ENCODE results near the gene VASN.

Gene VASN

GRCh38 chr16:4372578-4373355 is 1.1 kb downstream of the VASN start:
- peak overlapping the region; percentile 51; the same call in 1 of the 2 replicates for H3K4me3 ChIP-seq (ENCODE audit: low read length)
- no peaks in the 10 kb centered on the region for H3K9me3 ChIP-seq (ENCODE audit: control insufficient read depth, insufficient read depth, low read length)
- H3K27ac ChIP-seq (ENCODE audit: low read length) = no peak overlapping the region
- H3K36me3 ChIP-seq (ENCODE audit: control insufficient read depth, insufficient read depth, low read length) = no peaks in the 10 kb centered on the region
- no CpG with 5 or more reads among the region's 10 CpGs for WGBS (ENCODE audit: insufficient coverage, insufficient read length)
- no peak for DNase-seq (ENCODE audit: low read depth, low spot score)
- H3K4me1 ChIP-seq (ENCODE audit: control insufficient read depth, insufficient read depth, low read length) = peaks cover 33% of the 10 kb centered on the region
- no peaks in the 10 kb centered on the region for H3K27me3 ChIP-seq (ENCODE audit: control insufficient read depth, insufficient read depth, low read length)

GRCh38 chr16:4373356-4373908 is 1.8 kb downstream of the VASN start:
- Histone ChIP-seq H3K4me3 (ENCODE audit: low read length) (no peak overlapping the region), H3K27me3 (ENCODE audit: control insufficient read depth, insufficient read depth, low read length) (no peaks in the 10 kb centered on the region), H3K9me3 (ENCODE audit: control insufficient read depth, insufficient read depth, low read length) (no peaks in the 10 kb centered on the region), H3K4me1 (ENCODE audit: control insufficient read depth, insufficient read depth, low read length) (peaks cover 35% of the 10 kb centered on the region), H3K36me3 (ENCODE audit: control insufficient read depth, insufficient read depth, low read length) (no peaks in the 10 kb centered on the region), H3K27ac (ENCODE audit: low read length) (no peak overlapping the region)
- no peak for DNase-seq (ENCODE audit: low read depth, low spot score)
- WGBS (ENCODE audit: insufficient coverage, insufficient read length) = no CpG with 5 or more reads among the region's 9 CpGs

- no peak overlapping the region for H3K4me3 ChIP-seq (ENCODE audit: low read length)
- peaks cover 40% of the 10 kb centered on the region for H3K4me1 ChIP-seq (ENCODE audit: control insufficient read depth, insufficient read depth, low read length)
- no peaks in the 10 kb centered on the region for H3K36me3 ChIP-seq (ENCODE audit: control insufficient read depth, insufficient read depth, low read length)
- no peak overlapping the region for H3K27ac ChIP-seq (ENCODE audit: low read length)
- H3K9me3 ChIP-seq (ENCODE audit: control insufficient read depth, insufficient read depth, low read length) = no peaks in the 10 kb centered on the region
- no peaks in the 10 kb centered on the region for H3K27me3 ChIP-seq (ENCODE audit: control insufficient read depth, insufficient read depth, low read length)
- DNase-seq (ENCODE audit: low read depth, low spot score) = no peak
- WGBS (ENCODE audit: insufficient coverage, insufficient read length) = no CpG with 5 or more reads among the region's 30 CpGs
These were observed 2.5 kb downstream of the VASN start for GRCh38 chr16:4373909-4374742.

GRCh38 chr16:4375717-4376116 is 4.1 kb downstream of the VASN start:
- no peak overlapping the region for H3K27ac ChIP-seq (ENCODE audit: low read length)
- no peak overlapping the region for H3K4me3 ChIP-seq (ENCODE audit: low read length)
- no peaks in the 10 kb centered on the region for H3K36me3 ChIP-seq (ENCODE audit: control insufficient read depth, insufficient read depth, low read length)
- H3K27me3 ChIP-seq (ENCODE audit: control insufficient read depth, insufficient read depth, low read length) = no peaks in the 10 kb centered on the region
- WGBS (ENCODE audit: insufficient coverage, insufficient read length) = no CpG with 5 or more reads among the region's 15 CpGs
- peaks cover 43% of the 10 kb centered on the region for H3K4me1 ChIP-seq (ENCODE audit: control insufficient read depth, insufficient read depth, low read length)
- DNase-seq (ENCODE audit: low read depth, low spot score) = no peak
- no peaks in the 10 kb centered on the region for H3K9me3 ChIP-seq (ENCODE audit: control insufficient read depth, insufficient read depth, low read length)

GRCh38 chr16:4376126-4376892 is 4.7 kb downstream of the VASN start:
- H3K9me3 ChIP-seq (ENCODE audit: control insufficient read depth, insufficient read depth, low read length) = no peaks in the 10 kb centered on the region
- peaks cover 43% of the 10 kb centered on the region for H3K4me1 ChIP-seq (ENCODE audit: control insufficient read depth, insufficient read depth, low read length)
- H3K36me3 ChIP-seq (ENCODE audit: control insufficient read depth, insufficient read depth, low read length) = no peaks in the 10 kb centered on the region; the same call in 1 of the 2 replicates
- no peaks in the 10 kb centered on the region for H3K27me3 ChIP-seq (ENCODE audit: control insufficient read depth, insufficient read depth, low read length)
- H3K27ac ChIP-seq (ENCODE audit: low read length) = no peak overlapping the region
- WGBS (ENCODE audit: insufficient coverage, insufficient read length) = no CpG with 5 or more reads among the region's 31 CpGs
- DNase-seq (ENCODE audit: low read depth, low spot score) = no peak
- H3K4me3 ChIP-seq (ENCODE audit: low read length) = no peak overlapping the region

GRCh38 chr16:4376893-4377572 is 5.4 kb downstream of the VASN start:
- peaks cover 43% of the 10 kb centered on the region for H3K4me1 ChIP-seq (ENCODE audit: control insufficient read depth, insufficient read depth, low read length)
- no peak overlapping the region for H3K27ac ChIP-seq (ENCODE audit: low read length)
- H3K36me3 ChIP-seq (ENCODE audit: control insufficient read depth, insufficient read depth, low read length) = peaks cover 1% of the 10 kb centered on the region
- H3K9me3 ChIP-seq (ENCODE audit: control insufficient read depth, insufficient read depth, low read length) = no peaks in the 10 kb centered on the region
- WGBS (ENCODE audit: insufficient coverage, insufficient read length) = no CpG with 5 or more reads among the region's 27 CpGs
- no peak for DNase-seq (ENCODE audit: low read depth, low spot score)
- no peaks in the 10 kb centered on the region for H3K27me3 ChIP-seq (ENCODE audit: control insufficient read depth, insufficient read depth, low read length)
- H3K4me3 ChIP-seq (ENCODE audit: low read length) = no peak overlapping the region

GRCh38 chr16:4377573-4378154 is 6.0 kb downstream of the VASN start:
- H3K27me3 ChIP-seq (ENCODE audit: control insufficient read depth, insufficient read depth, low read length) = no peaks in the 10 kb centered on the region
- H3K36me3 ChIP-seq (ENCODE audit: control insufficient read depth, insufficient read depth, low read length) = peaks cover 5% of the 10 kb centered on the region
- H3K4me3 ChIP-seq (ENCODE audit: low read length) = no peak overlapping the region
- H3K4me1 ChIP-seq (ENCODE audit: control insufficient read depth, insufficient read depth, low read length) = peaks cover 39% of the 10 kb centered on the region
- DNase-seq (ENCODE audit: low read depth, low spot score) = no peak
- no CpG with 5 or more reads among the region's 12 CpGs for WGBS (ENCODE audit: insufficient coverage, insufficient read length)
- no peaks in the 10 kb centered on the region for H3K9me3 ChIP-seq (ENCODE audit: control insufficient read depth, insufficient read depth, low read length)
- no peak overlapping the region for H3K27ac ChIP-seq (ENCODE audit: low read length)

- H3K27ac ChIP-seq (ENCODE audit: low read length) = no peak overlapping the region
- H3K4me1 ChIP-seq (ENCODE audit: control insufficient read depth, insufficient read depth, low read length) = peaks cover 34% of the 10 kb centered on the region
- no peak for DNase-seq (ENCODE audit: low read depth, low spot score)
- no peaks in the 10 kb centered on the region for H3K9me3 ChIP-seq (ENCODE audit: control insufficient read depth, insufficient read depth, low read length)
- WGBS (ENCODE audit: insufficient coverage, insufficient read length) = no CpG with 5 or more reads among the region's 15 CpGs
- no peaks in the 10 kb centered on the region for H3K27me3 ChIP-seq (ENCODE audit: control insufficient read depth, insufficient read depth, low read length)
- H3K36me3 ChIP-seq (ENCODE audit: control insufficient read depth, insufficient read depth, low read length) = peaks cover 10% of the 10 kb centered on the region
- no peak overlapping the region for H3K4me3 ChIP-seq (ENCODE audit: low read length)
These were observed 6.6 kb downstream of the VASN start for GRCh38 chr16:4378161-4378666.

- H3K36me3 ChIP-seq (ENCODE audit: control insufficient read depth, insufficient read depth, low read length) = peaks cover 10% of the 10 kb centered on the region
- peaks cover 28% of the 10 kb centered on the region for H3K4me1 ChIP-seq (ENCODE audit: control insufficient read depth, insufficient read depth, low read length)
- H3K9me3 ChIP-seq (ENCODE audit: control insufficient read depth, insufficient read depth, low read length) = no peaks in the 10 kb centered on the region
- no peak overlapping the region for H3K4me3 ChIP-seq (ENCODE audit: low read length)
- no peak for DNase-seq (ENCODE audit: low read depth, low spot score)
- no CpG with 5 or more reads among the region's 21 CpGs for WGBS (ENCODE audit: insufficient coverage, insufficient read length)
- H3K27me3 ChIP-seq (ENCODE audit: control insufficient read depth, insufficient read depth, low read length) = no peaks in the 10 kb centered on the region
- no peak overlapping the region for H3K27ac ChIP-seq (ENCODE audit: low read length)
These were observed 7.5 kb downstream of the VASN start for GRCh38 chr16:4378999-4379690.

Data from iPS DF 6.9 (cell line).